ENCODE measurements around the gene DENND5B.

The DENND5B gene

DNA sequence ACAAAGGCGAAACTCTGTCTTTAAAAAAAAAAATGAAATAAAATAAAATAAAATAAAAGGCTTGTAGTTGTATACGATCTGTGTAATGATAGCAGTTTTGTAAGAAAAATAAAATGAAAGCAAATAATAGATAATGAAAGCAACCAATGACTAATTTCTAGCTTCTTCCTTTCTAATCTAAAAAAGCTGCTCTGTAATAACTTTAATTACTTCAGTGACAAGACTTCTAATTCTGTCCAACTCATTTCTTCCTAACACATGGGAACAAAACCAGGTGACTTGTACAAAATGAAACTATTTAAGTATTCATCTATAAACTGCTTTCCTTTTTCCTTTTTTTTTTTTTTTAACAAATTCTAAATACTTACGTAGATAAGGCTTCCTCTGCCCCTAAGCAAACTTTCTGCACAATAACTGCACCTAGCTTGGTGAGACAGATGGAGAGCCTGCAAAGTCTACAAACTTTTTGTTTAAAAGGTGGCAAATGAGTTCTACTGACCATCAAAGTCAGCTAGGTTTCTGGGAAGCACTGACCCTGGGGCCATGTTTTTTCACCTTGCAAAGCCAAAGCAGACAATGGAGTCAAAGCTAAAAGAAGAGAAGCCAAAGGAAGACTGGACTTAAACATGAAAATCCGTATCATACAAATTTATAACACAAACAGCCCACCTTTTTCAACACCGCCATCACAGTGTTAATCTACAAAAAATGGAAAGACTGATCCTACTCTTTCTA lies 28.2 kb downstream of the DENND5B start:
- H3K4me1 ChIP-seq (ENCODE audit: control insufficient read depth, insufficient read depth, low read length) = no peaks in the 10 kb centered on the region
- TF ChIP-seq GLIS1 (tag by site-specific recombination; IDR thresholded peaks at IDR 0.05) (no peak), ZNF629 (tag by site-specific recombination; IDR thresholded peaks at IDR 0.05) (no peak), OSR2 (tag by site-specific recombination; IDR thresholded peaks at IDR 0.05) (no peak), ZNF555 (tag by site-specific recombination; conservative IDR thresholded peaks at IDR 0.05) (no peak), ZNF324 (tag by site-specific recombination; IDR thresholded peaks at IDR 0.05) (no peak), ZBTB21 (tag by site-specific recombination; IDR thresholded peaks at IDR 0.05) (no peak), ZNF600 (tag by site-specific recombination; IDR thresholded peaks at IDR 0.05) (no peak), FEZF1 (tag by site-specific recombination; IDR thresholded peaks at IDR 0.05) (no peak)
- TF ChIP-seq, protein P1, sequence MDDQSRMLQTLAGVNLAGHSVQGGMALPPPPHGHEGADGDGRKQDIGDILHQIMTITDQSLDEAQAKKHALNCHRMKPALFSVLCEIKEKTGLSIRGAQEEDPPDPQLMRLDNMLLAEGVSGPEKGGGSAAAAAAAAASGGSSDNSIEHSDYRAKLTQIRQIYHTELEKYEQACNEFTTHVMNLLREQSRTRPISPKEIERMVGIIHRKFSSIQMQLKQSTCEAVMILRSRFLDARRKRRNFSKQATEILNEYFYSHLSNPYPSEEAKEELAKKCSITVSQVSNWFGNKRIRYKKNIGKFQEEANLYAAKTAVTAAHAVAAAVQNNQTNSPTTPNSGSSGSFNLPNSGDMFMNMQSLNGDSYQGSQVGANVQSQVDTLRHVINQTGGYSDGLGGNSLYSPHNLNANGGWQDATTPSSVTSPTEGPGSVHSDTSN (CRISPR knock-in tag; IDR thresholded peaks at IDR 0.05) = no peak
- H3K27ac ChIP-seq (ENCODE audit: extremely low read depth, low read depth, low read length) = no peak overlapping the region
- H3K9me3 ChIP-seq (ENCODE audit: control insufficient read depth, insufficient read depth, low read depth, low read length) = no peaks in the 10 kb centered on the region
- ChIA-PET POLR2A (no interaction called here), CTCF (interaction anchor here (0.7 kb wide), 1 partner anchor 46 kb away, joined by 3 read pairs; no protein-coding TSS in a partner anchor)
- no peak overlapping the region for H3K4me3 ChIP-seq (ENCODE audit: low read depth, low read length)
- no peaks in the 10 kb centered on the region; a peak in 1 of 3 replicates for H3K36me3 ChIP-seq (ENCODE audit: control insufficient read depth in 2 of 2, insufficient read depth in 1 of 2, low read length in 2 of 2)

DNA sequence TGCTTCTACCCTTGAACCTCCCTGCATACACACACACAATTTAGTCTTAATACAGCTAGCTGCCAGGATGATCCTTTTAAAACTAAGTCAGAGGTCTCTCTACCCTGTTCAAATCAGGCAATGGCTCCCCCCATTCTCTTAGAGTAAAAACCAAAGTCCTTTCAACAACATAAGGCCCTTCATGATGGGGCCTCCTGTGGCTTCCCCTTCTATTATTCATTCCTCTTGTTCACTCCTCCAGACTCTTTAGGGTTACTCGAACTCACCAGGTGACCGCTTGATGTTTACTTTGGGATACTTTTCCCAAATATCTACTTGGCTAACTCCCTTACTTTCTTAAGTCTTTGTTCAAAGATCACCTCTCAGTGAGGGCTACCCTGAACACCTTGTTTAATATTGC lies 30.4 kb downstream of the DENND5B start:
- no peak overlapping the region for H3K27ac ChIP-seq (ENCODE audit: extremely low read depth, low read depth, low read length)
- H3K36me3 ChIP-seq (ENCODE audit: control insufficient read depth in 2 of 2, insufficient read depth in 1 of 2, low read length in 2 of 2) = no peaks in the 10 kb centered on the region
- ChIA-PET POLR2A (no interaction called here), CTCF (no interaction called here)
- H3K4me3 ChIP-seq (ENCODE audit: low read depth, low read length) = no peak overlapping the region
- no peaks in the 10 kb centered on the region for H3K4me1 ChIP-seq (ENCODE audit: control insufficient read depth, insufficient read depth, low read length)
- H3K9me3 ChIP-seq (ENCODE audit: control insufficient read depth, insufficient read depth, low read depth, low read length) = no peaks in the 10 kb centered on the region
- TF ChIP-seq PRDM10 (tag by site-specific recombination; IDR thresholded peaks at IDR 0.05) (no peak), PRDM2 (tag by site-specific recombination; IDR thresholded peaks at IDR 0.05; ENCODE audit: borderline replicate concordance) (no peak), ZNF48 (tag by site-specific recombination; IDR thresholded peaks at IDR 0.05) (no peak), REPIN1 (tag by site-specific recombination; IDR thresholded peaks at IDR 0.05; ENCODE audit: low read depth) (no peak), SP2 (tag by site-specific recombination; IDR thresholded peaks at IDR 0.05) (no peak), ZNF530 (tag by site-specific recombination; IDR thresholded peaks at IDR 0.05; ENCODE audit: low read depth) (no peak), ZNF132 (tag by site-specific recombination; IDR thresholded peaks at IDR 0.05; ENCODE audit: borderline replicate concordance) (no peak), ZSCAN4 (tag by site-specific recombination; IDR thresholded peaks at IDR 0.05) (no peak), ZNF596 (tag by site-specific recombination; IDR thresholded peaks at IDR 0.05) (no peak), KLF8 (tag by site-specific recombination; IDR thresholded peaks at IDR 0.05) (no peak), SP3 (tag by site-specific recombination; IDR thresholded peaks at IDR 0.05) (no peak), ZBTB17 (tag by site-specific recombination; IDR thresholded peaks at IDR 0.05) (no peak), ZNF24 (tag by site-specific recombination; IDR thresholded peaks at IDR 0.05) (no peak)

Data from HEK293 (cell line).